Raji (cell line): ENCODE measurements around the gene GAB2.

Source experiments
- POLR2A ChIP-seq: IDR thresholded peaks from 2 replicates; pipeline ENCODE4 v1.6.1; 2011; ENCODE audit warnings: low read depth, low read length, control low read depth; ENCODE audit not compliant: insufficient read depth

GAB2 gene

GRCh38 chr11:78364128-78364751 is 53.4 kb downstream of the GAB2 start:
- TF ChIP-seq POLR2A: no peak

GRCh38 chr11:78363024-78363619 is 54.5 kb downstream of the GAB2 start:
- no peak for TF ChIP-seq POLR2A

- TF ChIP-seq POLR2A: no peak
These were observed 56.4 kb downstream of the GAB2 start for GRCh38 chr11:78361228-78361627.

GRCh38 chr11:78359921-78360320 is 57.7 kb downstream of the GAB2 start:
- no peak for TF ChIP-seq POLR2A

- TF ChIP-seq POLR2A: no peak
These were observed 62.3 kb downstream of the GAB2 start for GRCh38 chr11:78355309-78355705.

GRCh38 chr11:78354408-78355308 is 63.0 kb downstream of the GAB2 start:
- no peak for TF ChIP-seq POLR2A

GRCh38 chr11:78351979-78352841 is 65.4 kb downstream of the GAB2 start:
- no peak for TF ChIP-seq POLR2A

- TF ChIP-seq POLR2A: no peak
These were observed 66.4 kb downstream of the GAB2 start for GRCh38 chr11:78351193-78351592.

GRCh38 chr11:78350646-78351165 is 66.9 kb downstream of the GAB2 start:
- no peak for TF ChIP-seq POLR2A

GRCh38 chr11:78350091-78350645 is 67.5 kb downstream of the GAB2 start:
- no peak for TF ChIP-seq POLR2A

- no peak for TF ChIP-seq POLR2A
These were observed 68.0 kb downstream of the GAB2 start for GRCh38 chr11:78349624-78350023.

GRCh38 chr11:78349114-78349513 is 68.5 kb downstream of the GAB2 start:
- no peak for TF ChIP-seq POLR2A

- no peak for TF ChIP-seq POLR2A
These were observed 69.7 kb downstream of the GAB2 start for GRCh38 chr11:78347956-78348355.

GRCh38 chr11:78346799-78347198 is 70.8 kb downstream of the GAB2 start:
- no peak for TF ChIP-seq POLR2A
